Measurements from ENCODE around the gene ZBP1.

Gene ZBP1

DNA sequence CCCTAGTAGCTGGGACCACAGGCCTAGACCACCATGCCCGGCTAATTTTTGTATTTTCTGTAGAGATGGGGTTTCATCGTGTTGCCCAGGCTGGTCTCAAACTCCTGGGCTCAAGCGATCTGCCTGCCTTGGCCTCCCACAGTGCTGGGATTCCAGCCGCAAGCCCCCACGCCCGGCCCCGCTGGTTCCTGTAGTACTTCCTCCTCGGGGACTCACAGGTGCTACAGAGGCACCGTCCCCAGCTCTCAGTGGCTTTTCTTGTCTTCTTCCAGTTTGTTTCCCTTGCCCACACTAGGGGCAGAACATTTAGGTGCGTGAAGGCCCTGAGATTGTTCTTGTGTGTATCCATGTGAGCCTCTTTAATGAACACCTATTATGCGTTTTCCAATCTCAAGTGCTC, 773 bp upstream of the ZBP1 start:
- Histone ChIP-seq H3K4me1 (ENCODE audit: insufficient read depth, insufficient read length) (peaks cover 2% of the 10 kb centered on the region), H3K27me3 (ENCODE audit: insufficient read depth, insufficient read length) (no peaks in the 10 kb centered on the region), H3K9ac (ENCODE audit: insufficient read length, low read depth) (no peak overlapping the region), H3K4me3 (ENCODE audit: insufficient read length, low read depth) (no peak overlapping the region), H3K9me3 (ENCODE audit: insufficient read depth, low read length) (peaks cover 12% of the 10 kb centered on the region; the same call in 1 of the 2 replicates), H3K36me3 (ENCODE audit: insufficient read depth, insufficient read length, low read length) (no peaks in the 10 kb centered on the region)
- TF ChIP-seq YY1 (IDR thresholded peaks at IDR 0.05; ENCODE audit: insufficient read depth, insufficient read length) (no peak), ZNF274 (IDR thresholded peaks at IDR 0.05; ENCODE audit: low read depth, low read length) (no peak), SUZ12 (IDR thresholded peaks at IDR 0.05; ENCODE audit: extremely low read depth, insufficient read depth, insufficient read length) (no peak)
- no peak for DNase-seq (ENCODE audit: low read depth, low spot score)

DNA sequence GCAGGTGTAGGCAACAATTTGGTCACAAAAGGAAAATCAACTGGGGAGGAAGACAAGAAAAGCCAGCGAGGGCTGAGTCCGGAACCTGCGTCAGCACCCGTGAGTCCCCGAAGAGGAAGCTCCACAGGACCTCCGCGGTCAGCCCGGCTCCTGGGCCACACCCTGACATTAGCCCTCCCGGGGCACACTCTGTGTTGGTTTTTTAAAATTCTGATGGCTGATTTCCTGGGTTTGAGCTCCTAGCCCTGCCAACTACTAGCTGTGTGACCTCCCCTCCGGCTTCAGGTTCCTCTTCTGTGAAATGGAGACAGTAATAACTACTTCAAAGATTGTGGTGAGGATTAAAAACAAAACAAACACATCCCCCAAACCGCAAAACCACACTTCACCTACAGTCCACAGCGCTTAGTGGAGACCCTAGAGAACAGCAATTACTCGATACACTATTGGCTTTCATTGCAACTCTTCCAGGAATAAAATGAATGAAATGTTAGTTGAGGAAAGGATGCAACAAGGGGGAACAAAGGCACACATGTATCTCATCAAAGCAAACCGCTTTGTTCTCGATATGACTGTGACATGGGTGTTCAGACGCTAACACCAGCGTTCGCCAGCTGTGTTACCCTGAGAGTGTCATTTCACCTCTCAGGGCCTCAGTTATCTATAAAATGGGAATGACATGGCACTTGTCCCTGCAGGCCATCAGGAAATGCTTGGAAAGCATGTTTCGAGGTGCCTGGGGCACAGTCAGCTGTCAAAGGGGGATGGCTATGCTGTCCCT, 985 bp downstream of the ZBP1 start:
- H3K4me3 ChIP-seq (ENCODE audit: insufficient read length, low read depth): no peak overlapping the region
- no peak for TF ChIP-seq YY1 (IDR thresholded peaks at IDR 0.05; ENCODE audit: insufficient read depth, insufficient read length)
- TF ChIP-seq ZNF274 (IDR thresholded peaks at IDR 0.05; ENCODE audit: low read depth, low read length): no peak
- no peak for TF ChIP-seq SUZ12 (IDR thresholded peaks at IDR 0.05; ENCODE audit: extremely low read depth, insufficient read depth, insufficient read length)
- no peak for DNase-seq (ENCODE audit: low read depth, low spot score)
- H3K27me3 ChIP-seq (ENCODE audit: insufficient read depth, insufficient read length): no peaks in the 10 kb centered on the region
- no peak overlapping the region for H3K9ac ChIP-seq (ENCODE audit: insufficient read length, low read depth)
- H3K4me1 ChIP-seq (ENCODE audit: insufficient read depth, insufficient read length): peaks cover 2% of the 10 kb centered on the region
- no peaks in the 10 kb centered on the region for H3K36me3 ChIP-seq (ENCODE audit: insufficient read depth, insufficient read length, low read length)
- no peaks in the 10 kb centered on the region for H3K9me3 ChIP-seq (ENCODE audit: insufficient read depth, low read length)

DNA sequence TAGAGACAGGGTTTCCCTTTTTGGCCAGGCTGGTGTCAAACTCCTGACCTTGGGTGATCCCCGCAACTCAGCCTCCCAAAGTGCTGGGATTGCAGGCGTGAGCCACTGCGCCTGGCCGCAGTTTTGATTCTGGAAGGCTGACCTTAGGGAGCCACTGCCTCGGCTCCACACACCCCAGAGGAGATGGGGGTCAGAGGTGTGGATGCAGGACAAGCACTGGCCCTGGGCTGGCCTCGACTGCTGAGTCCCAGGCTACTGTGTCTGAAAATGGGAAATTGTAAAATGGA, 1.5 kb downstream of the ZBP1 start:
- Histone ChIP-seq H3K9ac (ENCODE audit: insufficient read length, low read depth) (no peak overlapping the region), H3K36me3 (ENCODE audit: insufficient read depth, insufficient read length, low read length) (no peaks in the 10 kb centered on the region), H3K4me3 (ENCODE audit: insufficient read length, low read depth) (no peak overlapping the region), H3K9me3 (ENCODE audit: insufficient read depth, low read length) (no peaks in the 10 kb centered on the region), H3K4me1 (ENCODE audit: insufficient read depth, insufficient read length) (peaks cover 2% of the 10 kb centered on the region), H3K27me3 (ENCODE audit: insufficient read depth, insufficient read length) (no peaks in the 10 kb centered on the region)
- TF ChIP-seq YY1 (IDR thresholded peaks at IDR 0.05; ENCODE audit: insufficient read depth, insufficient read length): no peak
- no peak for TF ChIP-seq SUZ12 (IDR thresholded peaks at IDR 0.05; ENCODE audit: extremely low read depth, insufficient read depth, insufficient read length)
- no peak for TF ChIP-seq ZNF274 (IDR thresholded peaks at IDR 0.05; ENCODE audit: low read depth, low read length)
- no peak for DNase-seq (ENCODE audit: low read depth, low spot score)

DNA sequence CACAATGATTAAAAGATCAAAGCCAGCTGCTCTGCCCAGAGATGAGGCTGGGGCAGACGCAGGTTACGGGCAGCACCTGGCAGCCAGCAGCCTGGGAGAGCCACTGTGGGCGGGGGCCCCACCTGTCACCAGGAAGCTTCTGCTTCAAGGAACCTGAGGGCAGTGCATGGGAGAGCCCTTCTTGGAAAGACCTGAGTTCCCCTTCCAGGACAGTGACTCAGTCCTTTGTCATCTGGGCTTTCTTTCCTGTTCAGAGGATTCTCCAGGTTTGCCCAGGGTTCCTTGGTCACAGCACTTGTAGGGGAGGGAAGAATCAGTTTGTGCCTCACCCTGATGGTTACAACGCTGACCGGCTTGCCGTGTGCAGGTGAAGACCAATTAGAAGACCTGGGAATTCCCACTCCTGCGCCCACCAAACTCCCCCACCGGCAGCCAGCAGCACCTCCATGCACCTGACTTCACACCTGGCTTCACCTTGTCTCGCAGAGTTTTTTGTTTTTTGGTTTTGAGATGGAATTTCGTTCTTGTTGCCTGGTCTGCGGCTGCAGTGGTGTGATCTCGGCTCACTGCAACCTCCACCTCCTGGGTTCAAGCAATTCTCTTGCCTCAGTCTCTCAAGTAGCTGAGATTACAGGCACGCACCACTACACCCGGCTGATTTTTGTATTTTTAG, 2.0 kb downstream of the ZBP1 start:
- no peak for DNase-seq (ENCODE audit: low read depth, low spot score)
- H3K4me3 ChIP-seq (ENCODE audit: insufficient read length, low read depth): no peak overlapping the region

DNA sequence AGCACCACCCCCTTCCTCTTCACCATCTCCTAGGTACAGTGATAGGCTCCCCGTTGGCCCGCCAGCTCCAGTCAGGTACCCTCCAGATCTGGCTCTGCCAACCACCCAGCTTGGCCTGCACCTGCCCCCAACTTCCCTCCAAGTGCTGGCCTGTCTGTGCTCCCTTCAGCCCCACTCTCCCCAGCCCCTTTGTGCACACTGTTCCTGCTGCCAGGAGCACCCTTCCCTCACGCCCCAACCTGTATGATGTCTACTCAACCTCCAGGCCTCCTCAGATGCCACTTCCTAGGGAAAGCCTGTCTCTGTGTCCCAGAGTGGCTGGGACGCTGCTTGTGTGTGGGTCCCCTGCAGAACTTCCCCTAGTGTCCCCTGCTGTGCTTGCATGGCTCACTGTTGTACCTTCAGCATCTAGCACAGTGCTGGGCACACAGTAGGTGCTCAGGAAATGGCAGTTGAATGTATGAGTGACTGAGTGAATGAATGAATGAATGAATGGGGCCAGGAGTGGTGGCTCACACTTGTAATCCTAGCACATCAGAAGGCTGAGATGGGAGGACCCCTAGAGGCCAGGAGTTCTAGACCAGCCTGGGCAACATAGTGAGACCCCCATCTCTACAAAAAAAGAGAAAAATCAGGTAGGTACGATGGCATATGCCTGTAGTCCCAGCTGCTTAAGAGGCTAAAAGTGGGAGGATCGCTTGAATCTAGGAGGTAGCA, 3.0 kb downstream of the ZBP1 start:
- Histone ChIP-seq H3K27me3 (ENCODE audit: insufficient read depth, insufficient read length) (no peaks in the 10 kb centered on the region), H3K4me1 (ENCODE audit: insufficient read depth, insufficient read length) (no peaks in the 10 kb centered on the region), H3K9me3 (ENCODE audit: insufficient read depth, low read length) (no peaks in the 10 kb centered on the region), H3K36me3 (ENCODE audit: insufficient read depth, insufficient read length, low read length) (no peaks in the 10 kb centered on the region), H3K4me3 (ENCODE audit: insufficient read length, low read depth) (no peak overlapping the region), H3K9ac (ENCODE audit: insufficient read length, low read depth) (no peak overlapping the region)
- no peak for TF ChIP-seq SUZ12 (IDR thresholded peaks at IDR 0.05; ENCODE audit: extremely low read depth, insufficient read depth, insufficient read length)
- no peak for DNase-seq (ENCODE audit: low read depth, low spot score)

More for the DNA sequence above, 2.0 kb downstream of the ZBP1 start:
- H3K36me3 ChIP-seq (ENCODE audit: insufficient read depth, insufficient read length, low read length): no peaks in the 10 kb centered on the region
- H3K9ac ChIP-seq (ENCODE audit: insufficient read length, low read depth): no peak overlapping the region
- TF ChIP-seq YY1 (IDR thresholded peaks at IDR 0.05; ENCODE audit: insufficient read depth, insufficient read length) (no peak), SUZ12 (IDR thresholded peaks at IDR 0.05; ENCODE audit: extremely low read depth, insufficient read depth, insufficient read length) (no peak), ZNF274 (IDR thresholded peaks at IDR 0.05; ENCODE audit: low read depth, low read length) (no peak)
- peaks cover 2% of the 10 kb centered on the region for H3K4me1 ChIP-seq (ENCODE audit: insufficient read depth, insufficient read length)
- H3K9me3 ChIP-seq (ENCODE audit: insufficient read depth, low read length): no peaks in the 10 kb centered on the region
- no peaks in the 10 kb centered on the region for H3K27me3 ChIP-seq (ENCODE audit: insufficient read depth, insufficient read length)

DNA sequence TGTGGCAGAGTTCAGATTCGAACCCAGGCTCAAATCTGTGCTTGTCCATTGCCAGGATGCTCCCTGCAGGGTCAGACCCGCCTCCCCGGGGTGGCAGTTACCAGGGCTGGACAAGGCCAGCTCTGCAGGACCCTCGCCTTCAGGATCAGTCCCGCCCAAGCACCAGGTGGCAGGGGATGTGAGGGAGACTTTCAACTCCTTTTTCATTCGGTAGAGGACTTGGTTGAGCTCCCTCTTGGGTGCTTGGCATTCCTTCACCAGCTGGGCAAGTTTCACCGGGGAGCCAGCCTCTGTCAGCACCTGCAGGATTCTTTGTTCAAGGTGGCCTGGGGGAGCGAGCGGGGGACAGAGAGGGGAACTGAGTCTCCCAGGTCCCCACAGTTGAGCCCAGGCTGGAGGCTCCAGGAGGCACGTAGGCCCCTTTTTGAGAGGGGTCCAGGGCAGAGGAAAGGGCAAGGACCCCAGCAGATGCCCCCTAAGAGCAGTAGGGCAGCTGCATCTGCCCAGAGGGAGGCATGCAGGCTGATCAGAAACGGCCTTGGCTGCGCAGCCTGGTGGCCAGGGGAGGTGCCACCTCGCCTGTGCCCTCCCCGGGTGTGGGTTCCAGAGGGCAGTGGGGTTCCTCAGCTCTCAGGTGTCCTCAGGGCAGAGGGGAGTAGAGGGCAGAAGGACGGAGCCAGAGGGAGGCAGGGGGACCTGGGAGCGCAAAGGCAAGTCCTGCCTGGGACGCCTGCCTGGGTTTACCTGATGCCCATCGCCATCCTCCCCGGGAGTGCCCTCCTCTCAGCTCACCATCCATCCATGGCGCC, 3.9 kb downstream of the ZBP1 start:
- DNase-seq (ENCODE audit: low read depth, low spot score): no peak
- Histone ChIP-seq H3K9ac (ENCODE audit: insufficient read length, low read depth) (no peak overlapping the region), H3K4me3 (ENCODE audit: insufficient read length, low read depth) (no peak overlapping the region), H3K36me3 (ENCODE audit: insufficient read depth, insufficient read length, low read length) (no peaks in the 10 kb centered on the region), H3K4me1 (ENCODE audit: insufficient read depth, insufficient read length) (no peaks in the 10 kb centered on the region), H3K27me3 (ENCODE audit: insufficient read depth, insufficient read length) (no peaks in the 10 kb centered on the region), H3K9me3 (ENCODE audit: insufficient read depth, low read length) (no peaks in the 10 kb centered on the region)
- no peak for TF ChIP-seq SUZ12 (IDR thresholded peaks at IDR 0.05; ENCODE audit: extremely low read depth, insufficient read depth, insufficient read length)
- TF ChIP-seq YY1 (IDR thresholded peaks at IDR 0.05; ENCODE audit: insufficient read depth, insufficient read length): no peak
- no peak for TF ChIP-seq ZNF274 (IDR thresholded peaks at IDR 0.05; ENCODE audit: low read depth, low read length)

Measured in NT2/D1 (cell line).